ENCODE data around the gene COL28A1. TPM values are rescaled to one million over a fixed set of nuclear protein-coding genes. Genes with fewer than 3 reads are reported as not detected.
"Not testable (repeated sequence)": the region's sequence is repeated elsewhere in the genome, so short reads cannot be mapped to it uniquely, and the experiment has no call there.

COL28A1 gene
- total and polyA plus RNA-seq, 2 of the 13 experiments (the other 11 are each of a cell fraction or from before 2014, with no cell fraction given), result 0.07 to 0.15 TPM

GRCh38 chr7:7464991-7465765, 70.5 kb downstream of the COL28A1 start:
- H3K9ac ChIP-seq (ENCODE audit: insufficient read depth, low read depth, low read length); H3K9me3 ChIP-seq (ENCODE audit: low read length); BruUV-seq (replicated peaks); H3K27ac ChIP-seq (ENCODE audit: extremely low read length, insufficient read depth, low read length); H3K36me3 ChIP-seq (replicated peaks in 1 of 2; ENCODE audit: control insufficient read depth in 1 of 2, insufficient read depth in 2 of 2, low read length in 2 of 2); H3K79me2 ChIP-seq (ENCODE audit: insufficient read depth, low read length); H4K20me1 ChIP-seq (ENCODE audit: insufficient read depth, low read length); H3K4me3 ChIP-seq (replicated peaks in 1 of 3; ENCODE audit: insufficient read depth in 1 of 3, low read depth in 2 of 3, low read length in 3 of 3); H3K4me1 ChIP-seq (ENCODE audit: insufficient read depth, low read length); in situ Hi-C loops (cut with HindIII; ENCODE audit: extremely low pct_ligation_motif_present, low pct_unique_long_range_greater_than_20kb); FAIRE-seq; ATAC-seq; DNase-seq (ENCODE audit: low spot score); H3K4me2 ChIP-seq (ENCODE audit: low read depth, low read length); POLR2A ChIA-PET; H2AFZ ChIP-seq (ENCODE audit: low read length); CTCF ChIA-PET (ENCODE audit: low intra/inter-chr PET ratio, low total read pairs); intact Hi-C loops (cut with micrococcal nuclease; ENCODE audit: unreplicated experiment); H3K27me3 ChIP-seq (ENCODE audit: control insufficient read depth in 1 of 2, insufficient read depth in 2 of 2, low read length in 2 of 2); TF ChIP-seq FOXA1 (IDR thresholded peaks at IDR 0.05): not testable (repeated sequence)
- TF ChIP-seq FOXA1 (CRISPR knock-in tag; IDR thresholded peaks at IDR 0.05) (peak; percentile 44; the same call in 1 of the 2 replicates), ZNF281 (CRISPR knock-in tag; IDR thresholded peaks at IDR 0.05; ENCODE audit: borderline replicate concordance) (peak; percentile 61; the same call in 1 of the 2 replicates)
- 87% methylated on average over 17 of the region's 39 CpGs for WGBS (ENCODE audit: low lambda C conversion rate)

GRCh38 chr7:7454000-7454399, 81.7 kb downstream of the COL28A1 start:
- no TSS peak for BruUV-seq (replicated peaks)
- no peak overlapping the region for H3K9ac ChIP-seq (ENCODE audit: insufficient read depth, low read depth, low read length)
- no peak overlapping the region for H3K4me3 ChIP-seq (replicated peaks in 1 of 3; ENCODE audit: insufficient read depth in 1 of 3, low read depth in 2 of 3, low read length in 3 of 3)
- ChIA-PET CTCF (ENCODE audit: low intra/inter-chr PET ratio, low total read pairs) (no interaction called here), POLR2A (no interaction called here)
- no peak overlapping the region for H3K4me2 ChIP-seq (ENCODE audit: low read depth, low read length)
- DNase-seq (ENCODE audit: low spot score) (no peak), FAIRE-seq (no peak), ATAC-seq (no peak)
- in situ Hi-C loops (cut with HindIII; ENCODE audit: extremely low pct_ligation_motif_present, low pct_unique_long_range_greater_than_20kb), result no loop called here
- no peaks in the 10 kb centered on the region; the same call in 1 of the 2 replicates for H3K4me1 ChIP-seq (ENCODE audit: insufficient read depth, low read length)
- no peak overlapping the region for H2AFZ ChIP-seq (ENCODE audit: low read length)
- no peaks in the 10 kb centered on the region for H3K36me3 ChIP-seq (replicated peaks in 1 of 2; ENCODE audit: control insufficient read depth in 1 of 2, insufficient read depth in 2 of 2, low read length in 2 of 2)
- intact Hi-C loops (cut with micrococcal nuclease; ENCODE audit: unreplicated experiment), result no loop called here
- no peaks in the 10 kb centered on the region for H3K79me2 ChIP-seq (ENCODE audit: insufficient read depth, low read length)
- peaks cover 5% of the 10 kb centered on the region for H3K9me3 ChIP-seq (ENCODE audit: low read length)
- H4K20me1 ChIP-seq (ENCODE audit: insufficient read depth, low read length), result no peaks in the 10 kb centered on the region
- no peak overlapping the region for H3K27ac ChIP-seq (ENCODE audit: extremely low read length, insufficient read depth, low read length)
- no peaks in the 10 kb centered on the region for H3K27me3 ChIP-seq (ENCODE audit: control insufficient read depth in 1 of 2, insufficient read depth in 2 of 2, low read length in 2 of 2)
- TF ChIP-seq ZNF883 (CRISPR knock-in tag; IDR thresholded peaks at IDR 0.05; ENCODE audit: not compliant biosample characterization) (no peak), AHR (CRISPR knock-in tag; IDR thresholded peaks at IDR 0.05) (no peak), KMT2A (CRISPR knock-in tag; IDR thresholded peaks at IDR 0.05) (no peak), ZZZ3 (CRISPR knock-in tag; IDR thresholded peaks at IDR 0.05; ENCODE audit: borderline replicate concordance) (no peak)
- TF ChIP-seq, protein P1, sequence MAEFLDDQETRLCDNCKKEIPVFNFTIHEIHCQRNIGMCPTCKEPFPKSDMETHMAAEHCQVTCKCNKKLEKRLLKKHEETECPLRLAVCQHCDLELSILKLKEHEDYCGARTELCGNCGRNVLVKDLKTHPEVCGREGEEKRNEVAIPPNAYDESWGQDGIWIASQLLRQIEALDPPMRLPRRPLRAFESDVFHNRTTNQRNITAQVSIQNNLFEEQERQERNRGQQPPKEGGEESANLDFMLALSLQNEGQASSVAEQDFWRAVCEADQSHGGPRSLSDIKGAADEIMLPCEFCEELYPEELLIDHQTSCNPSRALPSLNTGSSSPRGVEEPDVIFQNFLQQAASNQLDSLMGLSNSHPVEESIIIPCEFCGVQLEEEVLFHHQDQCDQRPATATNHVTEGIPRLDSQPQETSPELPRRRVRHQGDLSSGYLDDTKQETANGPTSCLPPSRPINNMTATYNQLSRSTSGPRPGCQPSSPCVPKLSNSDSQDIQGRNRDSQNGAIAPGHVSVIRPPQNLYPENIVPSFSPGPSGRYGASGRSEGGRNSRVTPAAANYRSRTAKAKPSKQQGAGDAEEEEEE (CRISPR knock-in tag; IDR thresholded peaks at IDR 0.05; ENCODE audit: borderline replicate concordance), result no peak
- TF ChIP-seq, protein P2, sequence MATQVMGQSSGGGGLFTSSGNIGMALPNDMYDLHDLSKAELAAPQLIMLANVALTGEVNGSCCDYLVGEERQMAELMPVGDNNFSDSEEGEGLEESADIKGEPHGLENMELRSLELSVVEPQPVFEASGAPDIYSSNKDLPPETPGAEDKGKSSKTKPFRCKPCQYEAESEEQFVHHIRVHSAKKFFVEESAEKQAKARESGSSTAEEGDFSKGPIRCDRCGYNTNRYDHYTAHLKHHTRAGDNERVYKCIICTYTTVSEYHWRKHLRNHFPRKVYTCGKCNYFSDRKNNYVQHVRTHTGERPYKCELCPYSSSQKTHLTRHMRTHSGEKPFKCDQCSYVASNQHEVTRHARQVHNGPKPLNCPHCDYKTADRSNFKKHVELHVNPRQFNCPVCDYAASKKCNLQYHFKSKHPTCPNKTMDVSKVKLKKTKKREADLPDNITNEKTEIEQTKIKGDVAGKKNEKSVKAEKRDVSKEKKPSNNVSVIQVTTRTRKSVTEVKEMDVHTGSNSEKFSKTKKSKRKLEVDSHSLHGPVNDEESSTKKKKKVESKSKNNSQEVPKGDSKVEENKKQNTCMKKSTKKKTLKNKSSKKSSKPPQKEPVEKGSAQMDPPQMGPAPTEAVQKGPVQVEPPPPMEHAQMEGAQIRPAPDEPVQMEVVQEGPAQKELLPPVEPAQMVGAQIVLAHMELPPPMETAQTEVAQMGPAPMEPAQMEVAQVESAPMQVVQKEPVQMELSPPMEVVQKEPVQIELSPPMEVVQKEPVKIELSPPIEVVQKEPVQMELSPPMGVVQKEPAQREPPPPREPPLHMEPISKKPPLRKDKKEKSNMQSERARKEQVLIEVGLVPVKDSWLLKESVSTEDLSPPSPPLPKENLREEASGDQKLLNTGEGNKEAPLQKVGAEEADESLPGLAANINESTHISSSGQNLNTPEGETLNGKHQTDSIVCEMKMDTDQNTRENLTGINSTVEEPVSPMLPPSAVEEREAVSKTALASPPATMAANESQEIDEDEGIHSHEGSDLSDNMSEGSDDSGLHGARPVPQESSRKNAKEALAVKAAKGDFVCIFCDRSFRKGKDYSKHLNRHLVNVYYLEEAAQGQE (IDR thresholded peaks at IDR 0.05; ENCODE audit: borderline replicate concordance in 1 of 2, low read depth in 1 of 2, low read length in 2 of 2), result no peak

All from HepG2 (cell line).